Cortex of kidney (tissue), 1 donor: ENCODE data around the gene ESR2.

ENCODE experiments used
- DNase-seq: peaks from one replicate; lab custom pipeline; 2025; lab: John Stamatoyannopoulos, UW

The ESR2 gene

DNA sequence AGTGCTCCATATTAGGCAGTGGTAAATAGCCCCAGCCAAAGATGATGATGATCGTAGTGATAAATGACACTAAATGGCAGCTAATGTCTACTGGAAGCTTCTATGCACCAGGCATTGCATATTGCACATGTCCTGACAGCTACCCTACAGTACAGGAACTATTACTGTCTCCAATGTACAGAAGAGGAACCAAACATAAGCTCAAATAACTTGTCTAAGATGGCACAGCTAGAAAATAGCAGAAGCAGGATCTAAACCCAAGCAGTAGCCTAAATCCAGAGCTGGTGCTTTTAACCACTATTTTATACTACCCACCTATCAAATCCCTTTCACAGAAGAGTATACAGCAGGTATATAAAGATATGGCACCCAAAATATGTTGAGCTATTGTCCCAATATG, 28.9 kb downstream of the ESR2 start:
- no peak for DNase-seq

DNA sequence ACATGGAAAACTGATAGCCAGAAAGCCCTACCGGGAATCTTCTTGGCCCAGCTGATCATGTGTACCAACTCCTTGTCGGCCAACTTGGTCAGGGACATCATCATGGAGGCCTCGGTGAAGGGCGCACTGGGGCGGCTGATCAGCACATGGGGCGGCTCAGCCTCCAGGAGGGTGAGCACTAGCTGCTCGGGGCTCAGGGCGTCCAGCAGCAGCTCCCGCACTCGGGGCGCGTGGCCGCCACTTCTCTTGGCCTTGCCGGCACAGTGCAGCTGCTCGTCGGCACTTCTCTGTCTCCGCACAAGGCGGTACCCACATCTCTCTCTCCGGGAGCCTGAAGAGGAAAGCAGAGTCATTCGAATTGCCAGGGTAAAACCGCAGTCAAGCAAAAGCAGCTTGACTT, 33.8 kb downstream of the ESR2 start:
- DNase-seq = no peak

DNA sequence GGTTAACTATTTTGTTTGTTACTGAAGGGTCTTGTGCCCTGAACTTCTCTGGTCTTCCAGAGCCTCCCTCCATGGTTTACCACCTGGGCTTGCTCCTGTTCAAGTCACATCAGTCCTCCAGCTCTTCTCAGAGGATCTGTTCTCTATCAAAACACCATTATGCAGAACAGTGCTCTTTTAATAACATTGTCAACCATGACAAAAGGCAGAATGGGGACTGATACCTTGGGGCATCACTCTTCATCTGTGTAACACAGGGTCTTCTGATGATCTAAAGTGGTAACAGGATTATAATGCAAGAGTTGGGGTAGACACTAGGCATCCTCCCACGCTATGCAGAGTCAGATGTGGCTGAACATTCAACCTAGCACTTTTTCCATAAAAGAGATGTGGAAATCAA, 38.4 kb downstream of the ESR2 start:
- DNase-seq = no peak

DNA sequence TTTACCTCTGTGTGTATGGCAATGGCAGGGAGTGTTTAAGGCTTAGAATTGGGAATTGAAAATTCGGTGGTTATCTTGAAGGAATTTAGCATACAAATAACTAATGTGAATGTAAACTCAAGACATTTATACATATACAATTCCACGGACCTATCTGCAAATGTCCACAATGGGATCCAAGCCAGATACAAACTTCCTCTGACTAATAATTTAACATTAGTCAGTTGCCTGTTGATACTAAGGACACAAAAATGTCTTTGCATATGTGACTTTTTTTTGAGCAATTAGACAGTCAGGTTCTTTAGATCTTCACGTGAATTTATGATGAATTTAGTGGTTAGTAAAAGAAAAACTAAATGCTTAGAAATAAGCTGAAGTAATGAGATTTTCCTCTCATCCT, 40.5 kb downstream of the ESR2 start:
- DNase-seq = no peak

DNA sequence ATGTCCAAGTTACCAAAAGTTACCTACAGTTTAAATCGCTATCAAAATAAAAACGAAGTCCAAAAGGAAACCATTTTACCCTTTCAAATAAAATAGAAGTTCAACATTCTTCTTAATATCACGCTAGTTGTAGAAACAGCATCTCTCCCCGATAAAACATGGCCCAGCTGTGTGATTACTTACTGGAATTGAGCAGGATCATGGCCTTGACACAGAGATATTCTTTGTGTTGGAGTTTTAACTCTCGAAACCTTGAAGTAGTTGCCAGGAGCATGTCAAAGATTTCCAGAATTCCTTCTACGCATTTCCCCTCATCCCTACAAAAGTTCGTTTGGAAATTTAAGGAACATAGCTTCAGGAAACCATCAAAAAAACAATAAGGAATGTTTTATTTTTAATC, 44.8 kb downstream of the ESR2 start:
- no peak for DNase-seq

DNA sequence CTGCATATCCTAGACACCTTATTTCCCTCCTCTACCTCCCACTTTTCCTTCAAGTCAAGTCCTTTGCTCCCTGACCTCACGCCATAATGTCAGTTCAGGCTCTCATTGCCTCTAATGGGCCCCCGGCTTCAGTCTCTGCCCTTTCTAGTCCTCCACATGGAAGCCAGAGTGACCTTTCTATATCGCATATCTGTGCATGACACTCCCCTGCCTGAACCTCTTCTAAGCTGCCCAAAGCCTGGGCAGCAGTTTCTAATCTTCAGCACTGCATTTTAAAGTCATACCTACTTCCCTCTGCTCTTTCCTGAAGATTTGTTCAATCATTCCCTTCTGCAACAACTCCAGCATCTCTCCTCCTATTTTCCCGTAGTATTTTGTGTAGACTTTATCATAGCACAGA, 45.5 kb downstream of the ESR2 start:
- no peak for DNase-seq

DNA sequence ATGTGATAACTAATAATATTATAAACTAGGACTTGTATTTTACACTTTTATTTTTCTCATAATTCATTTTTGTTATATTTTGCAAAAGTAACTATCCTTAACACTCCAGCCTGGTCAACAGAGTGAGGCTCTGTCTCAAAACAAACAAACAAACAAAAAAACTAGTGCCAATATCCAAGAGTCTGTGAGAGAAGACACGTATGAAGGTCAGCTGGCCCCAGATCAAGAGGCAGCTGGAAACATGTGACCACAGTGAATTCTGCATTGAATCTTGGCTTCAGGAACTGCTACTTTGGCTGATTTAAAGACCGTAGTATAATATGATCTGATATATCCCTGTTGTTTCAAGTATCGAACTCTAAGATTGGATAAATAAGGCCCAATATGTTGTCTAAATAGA, 47.0 kb downstream of the ESR2 start:
- no peak for DNase-seq

DNA sequence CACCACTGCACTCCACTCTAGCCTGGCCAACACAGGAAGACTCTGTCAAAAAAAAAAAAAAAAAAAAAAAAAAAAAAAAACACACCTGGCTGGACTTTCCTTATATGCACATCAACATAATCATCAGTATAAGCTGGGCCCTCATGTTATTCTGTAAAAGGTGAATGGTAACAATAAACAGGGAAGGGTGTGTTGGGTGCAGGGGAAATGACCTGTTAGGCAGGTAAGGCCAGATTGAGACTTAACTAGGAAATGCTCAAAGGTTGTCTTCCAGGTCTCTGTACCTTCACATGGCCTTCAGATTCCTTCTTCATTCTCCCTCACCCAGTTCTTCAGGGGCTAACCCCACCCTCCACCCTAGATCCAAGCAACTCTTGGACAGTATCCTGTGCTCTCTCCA, 47.5 kb downstream of the ESR2 start:
- DNase-seq = no peak

GRCh38 chr14:64245491-64245890, 48.7 kb downstream of the ESR2 start:
- no peak for DNase-seq

DNA sequence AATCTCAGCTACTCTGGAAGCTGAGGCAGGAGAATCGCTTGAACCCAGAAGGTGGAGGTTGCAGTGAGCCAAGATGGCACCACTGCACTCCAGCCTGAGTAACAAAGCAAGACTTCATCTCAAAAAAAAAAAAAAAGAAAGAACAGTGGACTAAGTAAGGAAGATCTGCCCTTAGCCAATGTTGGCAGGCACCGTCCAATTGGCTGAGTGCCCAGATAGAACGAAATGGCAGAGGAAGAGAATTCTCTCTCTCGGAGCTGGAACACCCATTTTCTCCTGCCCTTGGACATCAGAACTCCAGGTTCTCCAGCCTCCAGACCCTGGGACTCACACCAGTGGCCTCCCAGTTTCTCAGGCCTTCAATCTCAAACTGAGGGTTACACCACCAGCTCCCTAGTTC, 49.9 kb downstream of the ESR2 start:
- no peak for DNase-seq

GRCh38 chr14:64238631-64239030, 55.5 kb downstream of the ESR2 start:
- DNase-seq = no peak

GRCh38 chr14:64238049-64238448, 56.1 kb downstream of the ESR2 start:
- no peak for DNase-seq

- no peak for DNase-seq
Measured at GRCh38 chr14:64235652-64236640, 58.2 kb downstream of the ESR2 start.

DNA sequence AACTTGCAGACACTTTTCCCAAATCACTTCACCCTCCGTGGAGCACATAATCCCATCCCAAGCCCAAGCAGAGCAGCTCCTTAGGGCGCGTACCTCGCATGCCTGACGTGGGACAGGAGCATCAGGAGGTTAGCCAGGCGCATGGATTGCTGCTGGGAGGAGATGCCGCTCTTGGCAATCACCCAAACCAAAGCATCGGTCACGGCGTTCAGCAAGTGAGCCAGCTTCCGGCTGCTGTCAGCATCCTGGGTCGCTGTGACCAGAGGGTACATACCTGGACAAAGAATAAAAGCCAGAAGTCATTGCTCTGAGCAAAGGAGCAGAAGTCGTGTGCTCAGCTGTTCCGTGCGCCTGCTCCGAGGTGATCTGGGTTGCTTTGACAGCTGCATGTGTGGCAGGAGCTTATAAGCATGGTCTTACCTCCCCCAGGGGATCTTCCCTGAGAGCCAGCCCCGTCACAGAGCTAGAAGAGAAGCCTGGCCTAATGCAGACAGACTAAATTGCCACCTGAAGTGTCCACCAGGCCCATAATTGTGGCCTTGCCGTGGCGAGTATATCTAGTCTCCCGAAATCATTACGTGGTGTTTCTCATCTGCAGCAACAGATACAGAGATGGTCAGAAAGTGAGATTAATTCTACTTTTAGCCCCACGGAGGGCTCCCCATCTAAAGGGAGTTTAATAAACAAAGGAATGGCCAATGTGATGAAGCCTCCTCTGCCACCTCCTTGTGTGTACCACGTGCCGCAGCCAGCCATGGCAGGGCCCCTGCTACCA, 59.1 kb downstream of the ESR2 start:
- DNase-seq = no peak

GRCh38 chr14:64233531-64234190, 60.5 kb downstream of the ESR2 start:
- no peak for DNase-seq

GRCh38 chr14:64232944-64233343, 61.2 kb downstream of the ESR2 start:
- DNase-seq = no peak

- no peak for DNase-seq
Measured at GRCh38 chr14:64232095-64232838, 61.9 kb downstream of the ESR2 start.

DNA sequence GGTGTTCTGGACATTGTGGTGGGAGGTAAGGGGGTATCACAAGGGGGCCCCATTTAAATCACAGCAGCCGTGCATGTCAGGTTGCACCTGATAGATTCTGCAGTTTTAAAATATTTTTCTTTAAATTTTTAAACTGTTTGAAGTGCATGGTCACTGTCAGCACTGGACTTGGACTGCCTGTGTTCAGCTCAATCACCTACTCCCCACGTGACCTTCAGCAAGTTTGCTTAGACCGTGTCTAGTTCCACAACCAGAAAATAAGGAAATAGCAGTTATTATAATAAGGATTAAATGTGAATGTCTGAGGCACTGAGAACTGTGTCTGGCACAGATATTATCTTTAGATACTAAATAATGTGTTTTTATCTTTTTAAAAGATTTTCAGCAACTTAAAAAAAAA, 64.7 kb downstream of the ESR2 start:
- no peak for DNase-seq

DNA sequence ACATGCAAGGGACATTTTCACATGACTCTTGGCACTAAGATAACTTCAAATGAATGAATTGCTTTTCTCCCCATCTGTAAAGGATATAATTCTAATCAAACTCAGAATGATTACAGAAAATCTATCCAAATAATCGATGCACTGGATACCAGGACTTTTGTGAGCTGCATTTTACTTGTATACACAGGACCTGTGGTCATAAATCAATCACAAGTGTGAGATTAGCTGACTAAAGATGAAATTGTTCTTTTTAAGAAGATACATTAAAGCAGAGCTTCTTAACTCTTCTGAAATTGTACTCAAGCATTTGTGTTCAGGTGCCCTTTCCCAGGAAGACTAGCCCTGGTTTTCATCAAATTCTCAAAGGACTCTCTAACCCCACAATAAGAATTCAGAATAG, 66.3 kb downstream of the ESR2 start:
- no peak for DNase-seq

GRCh38 chr14:64225151-64225757, 68.9 kb downstream of the ESR2 start:
- no peak for DNase-seq

GRCh38 chr14:64221391-64222003, 72.7 kb downstream of the ESR2 start:
- DNase-seq = no peak
